Measurements from ENCODE around the gene CDH4. TPM values are rescaled to one million over a fixed set of nuclear protein-coding genes. Genes with fewer than 3 reads are reported as not detected.

CDH4 gene
- total and polyA plus RNA-seq, 2 of the 8 experiments (the other 6 are each of a cell fraction or from before 2014, with no cell fraction given), result 4.3 to 7.9 TPM

DNA sequence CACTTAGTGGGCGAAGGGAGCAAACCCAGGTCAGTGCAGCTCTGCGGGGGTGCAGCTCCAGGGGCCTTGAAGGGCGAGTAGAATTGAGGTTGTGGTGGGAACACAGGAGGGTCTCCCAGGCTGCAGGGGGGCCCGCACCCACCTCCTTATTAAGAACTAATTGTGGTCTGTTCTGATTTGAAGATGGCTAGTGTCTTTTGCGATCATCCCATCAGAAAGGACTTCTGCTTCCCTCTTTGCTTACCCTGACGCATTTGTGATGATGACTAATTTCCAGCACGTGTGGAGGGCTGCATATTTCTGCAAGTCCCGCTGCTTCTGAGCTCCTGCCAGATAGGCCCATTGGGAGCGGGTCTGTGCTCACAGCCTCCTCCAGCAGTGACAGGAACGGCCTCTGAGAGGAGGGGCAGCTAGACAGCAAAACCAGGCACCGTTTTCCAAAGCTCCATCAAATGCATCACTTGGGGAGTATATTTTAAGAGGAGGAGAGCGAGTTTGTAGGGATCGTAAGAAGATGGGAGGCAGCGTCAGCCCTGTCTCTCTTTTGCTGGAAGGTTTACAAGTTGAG lies 268.9 kb downstream of the CDH4 start:
- Histone ChIP-seq H3K4me1 (replicated peaks in 1 of 4; ENCODE audit: control insufficient read depth in 3 of 4, insufficient read depth in 4 of 4, low read length in 3 of 4) (peaks cover 0 to 20% (median 4%) of the 10 kb centered on the region in 4 experiments; a peak in 4 of 7 replicates), H2BK12ac (ENCODE audit: low read depth, low read length) (no peak overlapping the region), H3K4ac (replicated peaks; ENCODE audit: insufficient read length, low read depth, low read length) (no peak overlapping the region), H2AK5ac (ENCODE audit: low read depth, low read length) (no peak overlapping the region), H4K20me1 (replicated peaks in 1 of 2; ENCODE audit: control insufficient read depth in 1 of 2, insufficient read depth in 2 of 2, low read length in 2 of 2) (peaks cover 0 to 6% of the 10 kb centered on the region in 2 experiments), H4K5ac (ENCODE audit: insufficient read length, low read depth, low read length) (no peak overlapping the region), H3K18ac (ENCODE audit: extremely low read depth, low read length) (no peak overlapping the region), H4K8ac (ENCODE audit: extremely low read depth, insufficient read depth, low read length) (no peak overlapping the region), H2BK5ac (ENCODE audit: low read depth, low read length) (no peak overlapping the region), H3K79me1 (ENCODE audit: low read depth, low read length) (no peaks in the 10 kb centered on the region), H4K91ac (replicated peaks; ENCODE audit: insufficient read length, low read length) (no peak overlapping the region), H3K4me3 (ENCODE audit: extremely low read depth in 1 of 4, insufficient read depth in 2 of 4, low read depth in 3 of 4, low read length in 4 of 4) (no peak overlapping the region), H3K9ac (replicated peaks in 1 of 4; ENCODE audit: extremely low read depth in 1 of 4, low read depth in 3 of 4, low read length in 3 of 4) (no peak overlapping the region), H3K79me2 (ENCODE audit: control insufficient read depth in 1 of 2, insufficient read depth in 2 of 2, low read length in 2 of 2) (no peaks in the 10 kb centered on the region), H3K14ac (ENCODE audit: insufficient read length) (no peak overlapping the region), H3K23ac (ENCODE audit: insufficient read length) (no peak overlapping the region), H3K23me2 (ENCODE audit: low read depth, low read length) (peaks cover 7% of the 10 kb centered on the region; the same call in 1 of the 2 replicates), H3K9me3 (ENCODE audit: insufficient read depth in 2 of 2, low read depth in 1 of 2, low read length in 1 of 2) (no peaks in the 10 kb centered on the region), H3K56ac (replicated peaks; ENCODE audit: insufficient read length, low read depth, low read length) (no peak overlapping the region), H3K4me2 (ENCODE audit: insufficient read depth in 1 of 2, low read depth in 2 of 2, low read length in 2 of 2) (no peak overlapping the region), H3K27me3 (replicated peaks in 1 of 4; ENCODE audit: control insufficient read depth in 3 of 4, extremely low read depth in 1 of 4, insufficient read depth in 3 of 4, low read length in 3 of 4) (no peaks in the 10 kb centered on the region; a peak in 1 of 7 replicates), H3K27ac (ENCODE audit: low read depth, low read length) (no peak overlapping the region), H2BK20ac (ENCODE audit: low read length) (no peak overlapping the region), H2AFZ (ENCODE audit: low read length) (no peak overlapping the region), H2BK120ac (replicated peaks; ENCODE audit: low read depth, low read length) (no peak overlapping the region), H2BK15ac (ENCODE audit: low read length) (no peak overlapping the region), H3K36me3 (ENCODE audit: control insufficient read depth in 2 of 4, insufficient read depth in 4 of 4, low read length in 3 of 4) (no peaks in the 10 kb centered on the region)
- POLR2A ChIA-PET (ENCODE audit: partially characterized antibody), result interaction anchor here (1.0 kb wide), 1 partner anchor 9 kb away, joined by 3 read pairs; no protein-coding TSS in a partner anchor
- CTCF ChIA-PET (ENCODE audit: partially characterized antibody), result interaction anchor here (1.3 to 1.6 kb wide), 2 partner anchors 9 to 14 kb away, joined by 3 read pairs; no protein-coding TSS in a partner anchor
- DNase-seq (ENCODE audit: low read depth in 1 of 2, low spot score in 2 of 2) (no peak), FAIRE-seq (no peak)
- WGBS, 2 experiments (ENCODE audit: extremely low coverage in 1 of 2, insufficient coverage in 1 of 2, insufficient read length in 1 of 2, insufficient replicate concordance in 2 of 2, low coverage in 1 of 2, low lambda C conversion rate in 2 of 2, missing lambda C conversion rate in 1 of 2), result 88% methylated on average over 14 of the region's 14 CpGs; no CpG with 5 or more reads in 1 of the 2 experiments
- TF ChIP-seq CTBP2 (IDR thresholded peaks at IDR 0.05; ENCODE audit: borderline replicate concordance, insufficient read depth, insufficient read length, low read length), result no peak
- no peak for TF ChIP-seq SUZ12 (IDR thresholded peaks at IDR 0.05; ENCODE audit: low read length)
- TF ChIP-seq NRF1 (IDR thresholded peaks at IDR 0.05; ENCODE audit: low read depth, low read length), result no peak
- no peak for TF ChIP-seq ASH2L (IDR thresholded peaks at IDR 0.05; ENCODE audit: low read length)

Measured in H1 (cell line).